MM.1S (cell line): ENCODE results near the gene PRKCE.

Experiments used
- DNase-seq: peaks from one replicate; pipeline ENCODE4 v3.0.0-alpha.2; 2015
- H2AFZ ChIP-seq: fragments of 300-600 bp; sonication (generic); 2 replicates; pipeline ENCODE4 v1.6.0; 2016; ENCODE audit warnings: antibody characterized with exemption, low read length
- H3F3A ChIP-seq: fragments of 300-600 bp; sonication (generic); 2 replicates; pipeline ENCODE4 v1.6.1; 2016; ENCODE audit warnings: mild to moderate bottlenecking, antibody characterized with exemption, low read length, moderate library complexity, mixed read lengths; ENCODE audit not compliant: insufficient read depth
- H3K27ac ChIP-seq: fragments of 300-600 bp; sonication (generic); 2 replicates; pipeline ENCODE4 v1.5.1; 2016; ENCODE audit warnings: mild to moderate bottlenecking, low read length
- H3K27me3 ChIP-seq: fragments of 300-600 bp; sonication (generic); replicated peaks from 2 replicates; pipeline ENCODE4 v1.6.0; 2016; ENCODE audit warnings: low read length; ENCODE audit not compliant: insufficient read depth
- H3K36me3 ChIP-seq: fragments of 300-600 bp; sonication (generic); replicated peaks from 2 replicates; pipeline ENCODE4 v1.6.1; 2016; ENCODE audit warnings: mild to moderate bottlenecking, low read length, mixed read lengths; ENCODE audit not compliant: insufficient read depth
- H3K4me1 ChIP-seq: fragments of 300-600 bp; sonication (generic); 2 replicates; pipeline ENCODE4 v1.6.1; 2016; ENCODE audit warnings: low read length, mixed read lengths
- H3K4me2 ChIP-seq: fragments of 300-600 bp; sonication (generic); 2 replicates; pipeline ENCODE4 v1.6.0; 2016; ENCODE audit warnings: low read depth, low read length
- H3K4me3 ChIP-seq: fragments of 300-600 bp; sonication (generic); 2 replicates; pipeline ENCODE4 v1.5.1; 2016; ENCODE audit warnings: low read length, mixed read lengths
- H3K79me2 ChIP-seq: fragments of 300-600 bp; sonication (generic); 2 replicates; pipeline ENCODE4 v1.6.1; 2016; ENCODE audit warnings: mixed run types, low read length, mixed read lengths
- H3K9ac ChIP-seq: fragments of 300-600 bp; sonication (generic); 2 replicates; pipeline ENCODE4 v1.6.1; 2016; ENCODE audit warnings: low read length, mixed read lengths
- H3K9me2 ChIP-seq: fragments of 300-600 bp; sonication (generic); replicated peaks from 2 replicates; pipeline ENCODE4 v1.6.1; 2016; ENCODE audit warnings: mild to moderate bottlenecking, low read length, mixed read lengths; ENCODE audit not compliant: insufficient read depth
- H3K9me3 ChIP-seq: fragments of 300-600 bp; sonication (generic); replicated peaks from 2 replicates; pipeline ENCODE4 v1.6.1; 2016; ENCODE audit warnings: mild to moderate bottlenecking, low read length, mixed read lengths; ENCODE audit not compliant: insufficient read depth
- H4K20me1 ChIP-seq: fragments of 300-600 bp; sonication (generic); 2 replicates; pipeline ENCODE4 v1.6.1; 2016; ENCODE audit warnings: mild to moderate bottlenecking, low read length, moderate library complexity, mixed read lengths; ENCODE audit not compliant: insufficient read depth
- CTCF ChIP-seq: fragments of 300-600 bp; sonication (generic); IDR thresholded peaks from 2 replicates; pipeline ENCODE4 v1.5.1; 2016; ENCODE audit warnings: antibody characterized with exemption, low read length, mixed read lengths
- EZH2 ChIP-seq: fragments of 300-600 bp; sonication (generic); optimal IDR thresholded peaks from 2 replicates; pipeline ENCODE3; 2017; ENCODE audit warnings: low read depth, mild to moderate bottlenecking, antibody characterized with exemption, low read length, mixed read lengths
- EZH2phosphoT487 ChIP-seq: fragments of 300-600 bp; sonication (generic); IDR thresholded peaks from 2 replicates; pipeline ENCODE4 v1.6.1; 2018; ENCODE audit warnings: antibody characterized with exemption, low read length

The PRKCE gene

GRCh38 chr2:45776160-45776955 is 124.9 kb downstream of the PRKCE start:
- Histone ChIP-seq H3K9me3 (no peaks in the 10 kb centered on the region), H2AFZ (no peak overlapping the region), H3K4me3 (no peak overlapping the region), H3K79me2 (no peaks in the 10 kb centered on the region; the same call in 1 of the 2 replicates), H3K27me3 (no peaks in the 10 kb centered on the region), H3K27ac (no peak overlapping the region), H3K4me2 (no peak overlapping the region), H3K4me1 (peaks cover 4% of the 10 kb centered on the region; the same call in 1 of the 2 replicates), H3K9me2 (no peaks in the 10 kb centered on the region), H3F3A (no peaks in the 10 kb centered on the region), H3K36me3 (no peaks in the 10 kb centered on the region), H4K20me1 (no peaks in the 10 kb centered on the region), H3K9ac (no peak overlapping the region)
- TF ChIP-seq CTCF (no peak), EZH2phosphoT487 (no peak), EZH2 (no peak)
- DNase-seq: no peak

- Histone ChIP-seq H3K36me3 (no peaks in the 10 kb centered on the region), H3K27ac (no peak overlapping the region), H4K20me1 (no peaks in the 10 kb centered on the region), H3K9me3 (no peaks in the 10 kb centered on the region), H3K9ac (no peak overlapping the region), H3K4me3 (peak overlapping the region; percentile 50), H3K4me2 (peak overlapping the region; percentile 59), H3K79me2 (no peaks in the 10 kb centered on the region; the same call in 1 of the 2 replicates), H2AFZ (0 out of 2 replicates have a peak overlapping the region, but pooled peaks have one; percentile 30), H3K4me1 (peaks cover 4% of the 10 kb centered on the region; the same call in 1 of the 2 replicates), H3F3A (no peaks in the 10 kb centered on the region), H3K9me2 (no peaks in the 10 kb centered on the region), H3K27me3 (no peaks in the 10 kb centered on the region)
- peak; percentile 21 for DNase-seq
- TF ChIP-seq EZH2 (no peak), EZH2phosphoT487 (no peak), CTCF (no peak)
These were observed 126.7 kb downstream of the PRKCE start for GRCh38 chr2:45777996-45778719.

- H3K36me3 ChIP-seq: no peaks in the 10 kb centered on the region
- 0 out of 2 replicates have a peak overlapping the region, but pooled peaks have one; percentile 30 for H2AFZ ChIP-seq
- DNase-seq: peak; percentile 82
- H3K27ac ChIP-seq: no peak overlapping the region
- peak overlapping the region; percentile 50 for H3K4me3 ChIP-seq
- H3K9ac ChIP-seq: no peak overlapping the region
- no peaks in the 10 kb centered on the region for H3K27me3 ChIP-seq
- H3K9me3 ChIP-seq: no peaks in the 10 kb centered on the region
- H3F3A ChIP-seq: no peaks in the 10 kb centered on the region
- H3K9me2 ChIP-seq: no peaks in the 10 kb centered on the region
- H3K4me2 ChIP-seq: peak overlapping the region; percentile 59; the same call in 1 of the 2 replicates
- TF ChIP-seq CTCF: peak; percentile 77
- no peak for TF ChIP-seq EZH2
- TF ChIP-seq EZH2phosphoT487: no peak
- H3K4me1 ChIP-seq: peaks cover 4% of the 10 kb centered on the region; the same call in 1 of the 2 replicates
- no peaks in the 10 kb centered on the region; the same call in 1 of the 2 replicates for H3K79me2 ChIP-seq
- H4K20me1 ChIP-seq: no peaks in the 10 kb centered on the region
These were observed 127.3 kb downstream of the PRKCE start for GRCh38 chr2:45778720-45779171.
